HG02678 (cell line): ENCODE measurements around the gene CACNA1F.

ENCODE experiments used
- ATAC-seq: cut with Tn5 transposase; IDR thresholded peaks from one replicate; pipeline ENCODE4 v1.9.1; 2021; ENCODE audit warnings: mild to moderate bottlenecking, moderate library complexity; ENCODE audit not compliant: unreplicated experiment

CACNA1F gene

DNA sequence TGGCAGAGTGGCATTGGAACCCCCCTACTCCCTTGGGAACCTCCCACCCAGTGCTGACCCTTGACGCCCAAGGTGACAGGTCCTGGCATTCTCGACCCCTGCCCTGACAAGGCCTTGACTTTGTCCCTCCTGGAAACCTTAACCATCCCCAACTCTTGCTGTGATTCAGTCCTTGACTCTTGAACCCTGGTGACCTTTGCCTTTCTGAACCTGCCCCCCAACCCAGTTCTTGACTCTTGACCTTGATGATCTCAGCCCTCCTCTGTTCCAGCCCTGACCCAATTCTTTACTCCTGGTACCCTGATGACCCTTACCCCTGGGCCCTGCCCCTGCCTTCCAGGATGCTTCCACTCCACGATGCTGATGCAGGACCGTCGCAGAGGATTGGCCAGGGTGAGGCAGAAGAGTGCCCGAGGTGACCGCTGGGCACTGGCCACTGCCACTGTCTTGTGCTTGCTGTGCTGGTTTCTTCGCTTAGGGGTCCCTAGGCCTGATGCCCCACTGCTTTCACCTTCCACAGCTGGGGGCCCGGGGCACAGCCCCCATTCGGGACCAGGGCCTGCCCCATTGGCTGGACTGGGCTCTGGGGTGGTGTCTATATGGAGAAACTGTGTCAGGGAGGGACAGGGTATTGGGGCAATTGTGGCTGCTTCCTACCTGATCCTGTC lies 1.7 kb downstream of the CACNA1F start:
- no peak for ATAC-seq

GRCh38 chrX:49230500-49231232 lies 2.5 kb downstream of the CACNA1F start:
- ATAC-seq, result peak; percentile 60

DNA sequence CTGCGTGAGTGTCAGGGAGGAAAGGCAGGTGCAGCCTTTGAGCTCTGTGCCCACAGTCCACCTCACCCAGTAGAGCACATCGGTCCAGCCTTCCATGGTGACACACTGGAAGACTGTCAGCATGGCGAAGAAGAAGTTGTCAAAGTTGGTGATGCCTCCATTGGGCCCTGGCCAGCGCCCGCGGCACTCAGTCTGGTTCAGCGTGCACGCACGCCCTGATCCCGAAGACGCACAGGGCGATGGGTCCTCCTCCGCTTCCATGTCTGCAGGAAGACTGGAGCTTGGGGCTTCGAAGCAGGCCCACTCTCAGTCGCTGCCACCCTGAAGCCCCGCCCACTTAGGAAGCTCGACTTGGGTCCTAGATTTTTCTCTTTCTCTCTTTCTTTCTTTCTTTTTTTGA lies 5.0 kb downstream of the CACNA1F start:
- ATAC-seq, result no peak

DNA sequence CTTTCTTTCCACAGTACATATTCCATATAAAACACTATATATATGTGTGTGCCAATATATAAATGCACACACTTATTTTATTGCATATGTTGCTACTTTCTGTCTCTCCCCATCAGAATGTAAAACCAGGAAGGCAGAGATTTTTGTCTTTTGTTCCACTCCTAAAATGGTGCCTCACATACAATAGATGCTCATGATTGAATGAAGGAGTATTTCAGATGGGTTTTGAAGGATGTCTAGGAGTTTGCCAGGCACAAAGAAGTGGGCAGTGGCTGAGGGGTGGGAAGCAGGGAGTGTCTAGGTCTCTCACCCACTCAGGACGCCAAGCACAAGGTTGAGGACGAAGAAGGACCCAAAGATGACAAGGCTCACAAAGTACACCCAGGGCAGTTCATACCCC lies 5.4 kb downstream of the CACNA1F start:
- ATAC-seq, result no peak

GRCh38 chrX:49226946-49227345 lies 6.2 kb downstream of the CACNA1F start:
- no peak for ATAC-seq

GRCh38 chrX:49225858-49226257 lies 7.3 kb downstream of the CACNA1F start:
- no peak for ATAC-seq

DNA sequence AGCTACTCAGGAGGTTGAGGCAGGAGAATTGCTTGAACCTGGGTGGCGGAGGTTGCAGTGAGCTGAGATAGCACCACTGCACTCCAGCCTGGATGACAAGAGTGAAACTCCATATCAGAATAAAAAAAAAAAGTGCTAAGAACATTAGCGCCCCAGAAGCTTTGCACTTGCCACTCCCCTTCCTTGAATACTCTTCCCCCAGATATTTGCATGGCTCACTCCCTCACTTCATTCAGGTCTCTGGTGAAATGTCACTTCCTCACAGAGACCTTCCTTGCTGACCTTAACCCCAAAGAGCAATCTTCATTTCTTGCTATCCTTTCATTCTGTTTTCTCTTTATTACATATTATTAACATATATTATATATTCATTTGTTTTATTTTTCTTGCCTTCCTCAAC lies 11.3 kb downstream of the CACNA1F start:
- ATAC-seq, result no peak

DNA sequence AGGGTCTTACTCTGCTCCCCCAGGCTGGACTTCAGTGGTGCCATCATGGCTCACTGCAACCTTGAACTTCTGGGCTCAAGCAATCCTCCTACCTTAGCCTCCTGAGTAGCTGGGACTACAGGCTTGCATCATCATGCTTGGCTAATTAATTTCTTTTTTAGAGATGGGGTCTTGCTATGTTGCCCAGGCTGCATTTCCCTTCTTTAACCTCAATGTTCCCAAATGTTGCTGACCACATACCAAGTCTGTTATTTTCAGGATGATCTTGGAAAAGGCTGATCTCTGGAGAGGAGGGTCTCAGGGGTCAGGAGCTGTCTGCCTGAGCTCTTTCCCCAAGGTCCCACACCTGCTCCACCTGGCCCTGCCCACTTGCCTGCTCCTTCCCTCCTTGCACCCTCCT lies 13.0 kb downstream of the CACNA1F start:
- ATAC-seq, result no peak

GRCh38 chrX:49214996-49215526 lies 18.1 kb downstream of the CACNA1F start:
- ATAC-seq, result no peak

DNA sequence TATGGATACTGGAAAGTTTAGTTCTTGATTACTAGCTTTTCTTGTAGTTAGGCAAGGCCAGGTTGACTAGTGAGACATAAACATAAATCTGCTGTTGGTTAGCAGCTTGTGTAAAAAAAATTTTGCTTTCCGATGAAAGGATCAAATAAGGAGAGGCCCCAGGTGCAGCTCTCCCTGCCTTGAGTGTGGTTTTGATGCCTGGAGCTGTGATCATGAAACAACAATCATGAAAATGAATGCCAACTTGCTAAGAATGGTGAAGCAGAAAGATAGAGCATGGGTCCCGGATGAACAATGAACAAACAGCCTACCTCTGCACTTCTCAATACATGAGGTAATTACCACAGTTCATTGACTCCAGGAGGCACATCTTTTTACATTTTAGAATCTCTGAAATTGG lies 18.7 kb downstream of the CACNA1F start:
- no peak for ATAC-seq

DNA sequence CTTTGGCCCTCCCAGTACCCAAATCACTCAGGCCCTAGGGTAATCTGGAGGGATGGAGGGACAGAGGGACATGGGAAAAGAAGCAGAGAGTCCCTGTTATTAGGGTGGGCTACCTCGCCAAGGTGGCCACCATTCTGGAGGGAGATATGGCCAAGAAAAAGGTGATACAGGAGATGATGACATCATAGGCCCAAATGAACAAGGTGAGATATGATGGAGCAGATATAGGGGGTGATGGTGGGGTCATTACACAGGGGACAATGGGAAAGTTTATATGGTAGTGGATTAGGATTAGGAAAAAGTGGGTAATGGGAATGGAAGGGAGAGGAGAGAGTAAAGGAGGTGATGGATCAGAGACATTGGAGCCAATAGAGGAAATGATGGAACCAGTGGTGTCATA lies 20.3 kb downstream of the CACNA1F start:
- ATAC-seq, result no peak

GRCh38 chrX:49212209-49212608 lies 20.9 kb downstream of the CACNA1F start:
- ATAC-seq, result no peak

- ATAC-seq, result no peak
Observed at GRCh38 chrX:49211074-49211473, 22.1 kb downstream of the CACNA1F start.

DNA sequence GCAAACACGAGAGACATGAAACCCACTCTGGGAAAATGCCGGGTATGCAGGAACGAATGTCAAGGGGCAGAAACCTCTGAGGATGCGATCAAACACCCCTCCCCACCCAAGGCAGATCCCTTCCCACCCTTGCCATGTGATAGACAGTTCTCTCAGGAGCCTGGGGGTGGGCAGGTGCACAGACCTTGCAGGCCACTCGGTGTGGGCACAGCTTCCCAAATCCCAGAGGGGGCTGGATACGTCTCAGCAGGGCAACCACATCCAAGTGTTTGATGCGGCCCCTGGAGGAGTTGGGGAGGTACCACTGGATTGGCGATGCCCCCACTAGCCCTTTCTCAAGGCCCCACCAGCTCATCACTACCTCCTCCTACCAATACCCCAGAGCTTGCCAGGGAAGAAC lies 22.7 kb downstream of the CACNA1F start:
- no peak for ATAC-seq

DNA sequence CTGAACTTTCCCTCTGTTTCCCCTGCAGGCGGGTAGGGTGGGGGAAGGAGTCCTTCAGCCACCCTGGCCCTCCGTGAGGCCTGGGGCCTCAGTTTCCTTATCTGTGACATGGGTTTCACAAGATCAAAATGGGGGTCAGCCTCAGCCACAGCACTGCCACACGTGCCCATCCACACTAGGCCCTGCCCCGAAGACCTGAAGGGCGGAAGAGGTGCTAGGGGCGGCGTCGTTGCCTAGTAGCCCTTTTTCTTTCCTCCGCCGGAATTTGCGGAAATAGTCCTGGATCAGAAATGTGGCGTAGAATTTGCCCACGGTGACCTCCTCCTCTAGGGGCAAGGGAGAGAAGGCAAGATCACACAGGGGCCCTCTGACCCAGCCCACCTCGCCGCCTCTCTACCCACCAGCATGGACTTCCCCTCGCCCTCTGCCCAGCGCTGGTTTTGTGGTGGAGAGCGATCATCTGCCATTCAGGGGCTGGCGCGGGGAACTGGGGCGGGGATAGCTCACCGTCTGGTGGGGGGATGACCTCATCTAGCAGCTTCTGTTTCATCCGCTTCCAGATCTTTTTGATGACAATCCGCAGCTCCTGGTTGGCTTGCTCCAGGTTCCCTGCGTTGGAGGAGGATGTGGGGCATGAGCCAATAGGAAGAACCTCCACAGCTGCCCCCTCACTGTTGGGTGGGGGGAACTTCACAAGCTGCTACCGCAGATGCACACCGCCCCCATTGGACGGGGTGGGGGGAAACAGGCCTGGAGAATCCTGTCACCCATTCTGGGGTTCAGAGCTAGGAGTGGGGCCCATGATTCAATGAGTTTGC lies 23.5 kb downstream of the CACNA1F start:
- no peak for ATAC-seq

GRCh38 chrX:49208399-49208798 lies 24.7 kb downstream of the CACNA1F start:
- ATAC-seq, result no peak

DNA sequence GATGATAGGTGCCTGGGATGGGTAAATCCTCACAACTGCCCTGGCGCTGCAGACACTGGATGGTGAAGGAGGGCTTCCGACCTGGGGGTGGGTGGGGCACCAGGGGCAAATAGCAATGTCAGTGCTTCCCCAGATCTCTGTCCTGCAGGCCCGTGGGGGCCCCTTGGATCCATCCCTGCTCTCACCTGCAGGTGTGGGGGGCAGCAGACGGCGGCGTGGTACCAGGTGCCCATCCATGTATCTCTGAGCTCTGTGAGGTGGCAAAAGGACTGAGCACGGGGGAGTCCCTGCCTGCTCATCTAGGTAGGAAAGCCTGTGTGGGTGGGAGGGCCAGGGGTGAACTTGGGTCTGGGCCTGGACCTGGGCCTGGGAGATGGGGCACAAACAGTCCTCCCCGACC lies 26.6 kb downstream of the CACNA1F start:
- no peak for ATAC-seq

- no peak for ATAC-seq
Observed at GRCh38 chrX:49205443-49205842, 27.7 kb downstream of the CACNA1F start.

- no peak for ATAC-seq
Observed at GRCh38 chrX:49204709-49205108, 28.4 kb downstream of the CACNA1F start.

DNA sequence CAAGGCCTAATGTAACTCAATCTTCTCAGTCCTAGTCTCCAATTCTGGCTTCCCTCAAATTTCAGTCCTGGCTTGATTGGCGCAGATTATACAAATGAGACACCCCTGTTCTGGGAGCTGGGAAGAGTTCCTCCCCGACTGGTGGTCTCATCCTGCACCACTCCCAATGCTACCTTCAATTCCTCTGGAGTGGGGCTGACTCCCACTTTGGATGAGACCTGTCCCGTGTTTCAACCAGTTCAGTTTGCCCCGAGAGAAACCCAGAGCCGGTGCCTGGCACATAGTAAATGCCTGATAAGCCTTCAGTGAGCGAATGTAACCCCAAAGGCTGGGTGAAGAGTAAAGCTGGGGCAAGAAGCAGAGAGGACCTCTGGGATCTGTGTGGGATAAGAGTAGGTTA lies 29.1 kb downstream of the CACNA1F start:
- ATAC-seq, result no peak

GRCh38 chrX:49203536-49203935 lies 29.6 kb downstream of the CACNA1F start:
- no peak for ATAC-seq

DNA sequence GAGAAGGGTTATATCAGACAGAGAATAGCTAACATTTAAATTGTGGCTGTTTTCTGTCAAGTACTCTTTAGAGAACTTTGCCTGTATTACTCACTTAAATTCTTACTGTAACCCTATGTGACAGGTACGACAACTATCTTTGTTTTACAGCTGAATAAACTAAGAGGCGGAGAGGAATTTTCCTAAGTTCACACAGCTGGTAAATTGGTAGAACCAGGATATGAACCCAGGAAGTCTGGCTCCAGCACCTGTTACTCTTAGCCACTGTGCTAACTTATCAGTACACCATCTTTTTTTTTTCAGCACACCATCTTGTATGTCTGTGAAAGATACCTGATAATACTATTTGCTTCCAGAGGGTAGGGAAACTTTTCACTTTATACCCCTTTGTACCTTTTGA lies 31.1 kb downstream of the CACNA1F start:
- ATAC-seq, result no peak
